Spleen (tissue), 7 donors: ENCODE results near the gene SLCO4A1.

Experiments
- CTCF ChIP-seq, 11 experiments: fragments of 200-600 bp in 7 of 11; fragments of 450-650 bp in 4 of 11; sonication (generic) in 4 of 11; IDR thresholded peaks in 8 of 11; conservative IDR thresholded peaks in 3 of 11; 1 replicate in 7 of 11; 2 replicates in 4 of 11; pipeline versions ENCODE4 v1.4.0 to v1.8.0; 2016 to 2021; ENCODE audit warnings: antibody characterized with exemption in 11 of 11, inconsistent platforms in 4 of 11, mild to moderate bottlenecking in 1 of 11
- POLR2A ChIP-seq, 3 donors: fragments of 450-650 bp; IDR thresholded peaks; one replicate each; pipeline ENCODE4 v1.5.1; 2017; ENCODE audit warnings: antibody characterized with exemption in 3 of 3, mild to moderate bottlenecking in 1 of 3
- donor health status: DM: no; HTN: no; CAD: no; lungs with moderate emphysema.
- donor health status: DM: no; HTN: no; CAD: no.
- donor health status: DM: no; HTN: no; CAD: no.

GRCh38 chr20:62611012-62611411, 31.3 kb upstream of the SLCO4A1 start:
- TF ChIP-seq CTCF (IDR thresholded peaks at IDR 0.05 in 8 of 11, conservative IDR thresholded peaks at IDR 0.05 in 3 of 11) (no peak), POLR2A (IDR thresholded peaks at IDR 0.05) (no peak)
